Inflammatory macrophage treated with lipopolysaccharide for 4 hours (primary cell): ENCODE results near the gene NPIPB6.
A peak's percentile ranks its signal among the peaks of the same experiment; 100 is the strongest.

Experiments used
- DNase-seq: peaks from one replicate; pipeline ENCODE4 v3.0.0-alpha.2; 2020

NPIPB6 gene

GRCh38 chr16:28321700-28322411 is 41.5 kb downstream of the NPIPB6 start:
- peak; percentile 39 for DNase-seq

GRCh38 chr16:28320741-28321140 is 42.6 kb downstream of the NPIPB6 start:
- no peak for DNase-seq

GRCh38 chr16:28320023-28320561 is 43.2 kb downstream of the NPIPB6 start:
- DNase-seq = no peak

- DNase-seq = no peak
Observed at GRCh38 chr16:28319476-28320022, 43.8 kb downstream of the NPIPB6 start.

- no peak for DNase-seq
Observed at GRCh38 chr16:28318042-28318744, 45.1 kb downstream of the NPIPB6 start.

GRCh38 chr16:28317040-28317880 is 46.0 kb downstream of the NPIPB6 start:
- DNase-seq = peak; percentile 52

GRCh38 chr16:28316054-28316453 is 47.3 kb downstream of the NPIPB6 start:
- DNase-seq = no peak

GRCh38 chr16:28313587-28313986 is 49.7 kb downstream of the NPIPB6 start:
- no peak for DNase-seq

- no peak for DNase-seq
Observed at GRCh38 chr16:28312327-28312726, 51.0 kb downstream of the NPIPB6 start.

- no peak for DNase-seq
Observed at GRCh38 chr16:28311913-28312312, 51.4 kb downstream of the NPIPB6 start.

- no peak for DNase-seq
Observed at GRCh38 chr16:28311413-28311812, 51.9 kb downstream of the NPIPB6 start.

GRCh38 chr16:28310796-28311195 is 52.5 kb downstream of the NPIPB6 start:
- DNase-seq = no peak

GRCh38 chr16:28309811-28310311 is 53.4 kb downstream of the NPIPB6 start:
- DNase-seq = peak; percentile 48

GRCh38 chr16:28308794-28309584 is 54.3 kb downstream of the NPIPB6 start:
- DNase-seq = no peak

- DNase-seq = no peak
Observed at GRCh38 chr16:28307936-28308335, 55.4 kb downstream of the NPIPB6 start.

- no peak for DNase-seq
Observed at GRCh38 chr16:28304214-28304613, 59.1 kb downstream of the NPIPB6 start.

- no peak for DNase-seq
Observed at GRCh38 chr16:28303132-28303531, 60.2 kb downstream of the NPIPB6 start.

GRCh38 chr16:28301620-28302019 is 61.7 kb downstream of the NPIPB6 start:
- no peak for DNase-seq

- DNase-seq = no peak
Observed at GRCh38 chr16:28301154-28301553, 62.2 kb downstream of the NPIPB6 start.

GRCh38 chr16:28300327-28300726 is 63.0 kb downstream of the NPIPB6 start:
- DNase-seq = no peak

GRCh38 chr16:28298511-28298878 is 64.8 kb downstream of the NPIPB6 start:
- DNase-seq = no peak
